Bone marrow (tissue), 2 donors: ENCODE data around the gene MIPEP.

ENCODE experiments used
- DNase-seq, 2 donors: peaks; one replicate each; lab custom pipeline; 2025; lab: John Stamatoyannopoulos, UW

MIPEP gene

GRCh38 chr13:23680845-23681669 lies 208.1 kb downstream of the MIPEP start:
- DNase-seq: no peak
